GM12878 (cell line): ENCODE data around the gene HIVEP3. TPM values are rescaled to one million over a fixed set of nuclear protein-coding genes. Genes with fewer than 3 reads are reported as not detected.

Source experiments
- ATAC-seq: fragments of 200-7000 bp; cut with Tn5 transposase; 3 replicates; pipeline ENCODE4 v1.9.1; 2020; ENCODE audit warnings: mild to moderate bottlenecking, moderate library complexity
- BruUV-seq: library from RNA; stranded (reverse); fragments of 400-500 nt; replicated peaks from 2 replicates; lab custom pipeline; 2021; lab: Mats Ljungman, UMichigan
- CTCF ChIA-PET: fragments of 300-600 bp; sonication (Branson Sonifier 250); formaldehyde crosslinking; extraction: SDS; loops from one replicate; lab custom pipeline; 2021; ENCODE audit warnings: inconsistent platforms; lab: Yijun Ruan, JAX
- POLR2A ChIA-PET: fragments of 350-600 bp; formaldehyde crosslinking; extraction: SDS; loops from one replicate; lab custom pipeline; 2021; ENCODE audit warnings: inconsistent platforms; lab: Charles Lee
- RAD21 ChIA-PET: fragments of 300-600 bp; sonication (Branson Sonifier 250); formaldehyde crosslinking; loops from one replicate; lab custom pipeline; 2023; ENCODE audit warnings: antibody characterized with exemption; ENCODE audit not compliant: unreplicated experiment; lab: Charles Lee
- SMC1A ChIA-PET: fragments of 300-600 bp; sonication (Branson Sonifier 250); formaldehyde crosslinking; loops from one replicate; lab custom pipeline; 2023; ENCODE audit not compliant: unreplicated experiment, uncharacterized antibody; lab: Charles Lee
- DNase-seq: peaks from one replicate; pipeline ENCODE4 v3.0.0-alpha.2; 2011; ENCODE audit warnings: low read depth, low spot score
- FAIRE-seq: peaks from 3 replicates; lab custom pipeline; 2011; peaks lifted over from hg19 to GRCh38; lab: Jason Lieb, UNC
- H2AFZ ChIP-seq: 2 replicates; pipeline ENCODE4 v1.6.0; 2011; ENCODE audit warnings: low read depth, low read length, control low read depth; ENCODE audit not compliant: control insufficient read depth
- H3K27ac ChIP-seq: 2 replicates; pipeline ENCODE4 v1.5.1; 2011; ENCODE audit warnings: control low read depth; ENCODE audit not compliant: control insufficient read depth, insufficient read depth
- H3K27me3 ChIP-seq, 2 experiments: replicated peaks in 1 of 2; 2 replicates each; pipeline versions ENCODE4 v1.6.0 to v1.6.1; 2011; ENCODE audit warnings: low read length in 1 of 2; ENCODE audit not compliant: control insufficient read depth in 2 of 2, insufficient read depth in 2 of 2
- H3K36me3 ChIP-seq, 2 experiments: 2 replicates each; pipeline ENCODE4 v1.5.1; 2011; ENCODE audit warnings: low read length in 1 of 2; ENCODE audit not compliant: control insufficient read depth in 2 of 2, insufficient read depth in 2 of 2
- H3K4me1 ChIP-seq: 2 replicates; pipeline ENCODE4 v1.6.1; 2011; ENCODE audit warnings: mild to moderate bottlenecking, low read length, moderate library complexity, mixed read lengths; ENCODE audit not compliant: control insufficient read depth, insufficient read depth
- H3K4me2 ChIP-seq: 2 replicates; pipeline ENCODE4 v1.6.0; 2011; ENCODE audit warnings: control low read depth; ENCODE audit not compliant: control insufficient read depth, insufficient read depth
- H3K4me3 ChIP-seq: fragments of 200-600 bp; sonication (generic); 2 replicates; pipeline ENCODE4 v1.5.1; 2016
- H3K79me2 ChIP-seq: 2 replicates; pipeline ENCODE4 v1.6.0; 2011; ENCODE audit warnings: low read length; ENCODE audit not compliant: control insufficient read depth, insufficient read depth
- H3K9ac ChIP-seq: 2 replicates; pipeline ENCODE4 v1.8.0; 2011; ENCODE audit warnings: low read length, control low read depth, mixed read lengths; ENCODE audit not compliant: control insufficient read depth, insufficient read depth
- H3K9me3 ChIP-seq: replicated peaks from 3 replicates; pipeline ENCODE4 v1.5.1; 2011; ENCODE audit warnings: mild to moderate bottlenecking, low read length; ENCODE audit not compliant: control insufficient read depth, insufficient read depth
- H4K20me1 ChIP-seq: 2 replicates; pipeline ENCODE4 v1.6.0; 2011; ENCODE audit not compliant: control insufficient read depth, insufficient read depth
- GABPA ChIP-seq: IDR thresholded peaks from 2 replicates; pipeline ENCODE4 v1.6.1; 2014; ENCODE audit warnings: antibody characterized with exemption, low read depth, mild to moderate bottlenecking, inconsistent platforms
- HDGF ChIP-seq: fragments of 450-650 bp; IDR thresholded peaks from 2 replicates; pipeline ENCODE4 v1.6.1; 2016; ENCODE audit warnings: antibody characterized with exemption
- KLF5 ChIP-seq: fragments of 450-650 bp; IDR thresholded peaks from 2 replicates; pipeline ENCODE4 v1.6.1; 2014; ENCODE audit warnings: mild to moderate bottlenecking; ENCODE audit not compliant: partially characterized antibody
- NFXL1 ChIP-seq: fragments of 450-650 bp; IDR thresholded peaks from 2 replicates; pipeline ENCODE4 v1.6.1; 2017; ENCODE audit warnings: antibody characterized with exemption, mild to moderate bottlenecking, borderline replicate concordance
- NFYB ChIP-seq: IDR thresholded peaks from 2 replicates; pipeline ENCODE4 v1.6.1; 2011; ENCODE audit warnings: low read depth, mild to moderate bottlenecking, low read length, improper control_type of control experiment, moderate library complexity; ENCODE audit not compliant: insufficient read depth
- NR2C2 ChIP-seq: IDR thresholded peaks from 2 replicates; pipeline ENCODE4 v1.6.1; 2011; ENCODE audit warnings: borderline replicate concordance, low read depth; ENCODE audit not compliant: control insufficient read depth, insufficient read length
- NRF1 ChIP-seq: conservative IDR thresholded peaks from 2 replicates; pipeline ENCODE4 v1.6.1; 2011; ENCODE audit warnings: mild to moderate bottlenecking, low read depth, low read length, improper control_type of control experiment
- PAX8 ChIP-seq: fragments of 450-650 bp; IDR thresholded peaks from 2 replicates; pipeline ENCODE4 v1.6.1; 2017; ENCODE audit warnings: mild to moderate bottlenecking, moderate library complexity
- WGBS: methylation state at CpG from one replicate; pipeline ENCODE4 v1.1.6; 2016; ENCODE audit warnings: low lambda C conversion rate; ENCODE audit not compliant: insufficient replicate concordance, insufficient coverage; ENCODE audit errors: missing lambda C conversion rate; 5-methylcytosine and 5-hydroxymethylcytosine counted together
- in situ Hi-C: fragments of 300-500 bp; cut with MboI; formaldehyde crosslinking; loops from 9 replicates; pipeline ENCODE4 v1.14.3; 2018; ENCODE audit warnings: mixed read lengths
- intact Hi-C: fragments of 100-400 bp; cut with micrococcal nuclease; formaldehyde crosslinking; loops from one replicate; pipeline ENCODE4 v1.14.2; 2022; ENCODE audit not compliant: unreplicated experiment
- polyA plus RNA-seq, 11 experiments: library from polyadenylated mRNA; depleted of rRNA in 4 of 11; unstranded in 6 of 11; stranded (reverse) in 5 of 11; fragments of >200 nt; fragmentation: Nextera tagmentation in 4 of 11; fragmentation: Illumina TruSeq in 1 of 11; extraction: Ambion mirVana in 4 of 11; extraction: Trizol in 1 of 11; gene quantifications; 1 replicate in 1 of 11; 2 replicates in 10 of 11; pipeline versions ENCODE4 v1.2.1 to v1.2.3, GENCODE V29; 2011 to 2016; ENCODE audit warnings: inconsistent platforms in 2 of 11, missing spikeins in 2 of 11, low read depth in 1 of 11
- total RNA-seq, 4 experiments: library from RNA; depleted of rRNA in 3 of 4; stranded (reverse); fragments of >200 nt in 3 of 4; fragmentation: Illumina TruSeq in 1 of 4; extraction: Trizol in 1 of 4; gene quantifications; 2 replicates each; pipeline versions ENCODE4 v1.2.1 to v1.2.3, GENCODE V29; 2013 to 2021
- TF ChIP-seq, protein P1 (sequence below): IDR thresholded peaks from 2 replicates; pipeline ENCODE4 v1.6.1; 2012; ENCODE audit warnings: low read length, inconsistent platforms
- TF ChIP-seq, protein P2 (sequence below): fragments of 450-650 bp; IDR thresholded peaks from 2 replicates; pipeline ENCODE4 v1.6.1; 2017; ENCODE audit warnings: borderline replicate concordance
- TF ChIP-seq, protein P3 (sequence below): fragments of 450-650 bp; formaldehyde crosslinking; IDR thresholded peaks from 2 replicates; pipeline ENCODE4 v1.4.0; 2020; ENCODE audit warnings: mild to moderate bottlenecking, moderate library complexity
- TF ChIP-seq, protein P4 (sequence below): IDR thresholded peaks from 2 replicates; pipeline ENCODE4 v1.6.1; 2012; ENCODE audit warnings: low read depth, low read length, improper control_type of control experiment

The HIVEP3 gene
- total and polyA plus RNA-seq, 10 of the 15 experiments (the other 5 are each of a cell fraction or from before 2014, with no cell fraction given): 1.8 to 13.6 (median 3.8) TPM

DNA sequence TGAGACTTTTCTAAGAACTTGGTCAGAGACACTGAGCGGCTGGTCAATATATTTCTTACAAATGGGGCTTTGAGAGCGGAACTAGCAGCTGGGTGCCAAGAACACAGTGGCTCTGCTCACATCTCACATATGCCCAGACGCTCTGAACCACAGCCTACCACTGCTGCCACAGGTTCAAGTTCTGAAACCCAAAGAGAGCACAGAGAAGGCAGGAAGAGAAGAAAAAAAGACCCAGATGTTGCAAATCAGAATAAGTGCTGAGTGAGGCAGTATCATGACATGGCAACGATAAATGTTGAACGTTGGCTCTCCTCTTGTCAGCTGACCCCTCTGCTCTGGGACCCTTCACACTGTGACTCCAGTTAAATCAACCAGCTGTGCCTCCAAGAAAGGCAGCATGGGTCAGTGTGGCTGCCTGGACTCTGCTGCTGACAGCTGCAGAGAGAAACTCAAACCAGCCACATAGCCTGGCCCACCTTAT is 26.4 kb downstream of the HIVEP3 start:
- SMC1A ChIA-PET: interaction anchor here (0.6 to 3.2 kb wide), 31 partner anchors 10 to 318 kb away, joined by 3 to 16 read pairs (median 4); no protein-coding TSS in a partner anchor
- RAD21 ChIA-PET: interaction anchor here (0.7 to 3.3 kb wide), 19 partner anchors 10 to 376 kb away, joined by 3 to 22 read pairs (median 4); no protein-coding TSS in a partner anchor
- no peak for DNase-seq
- no peak for FAIRE-seq
- peaks cover 15% of the 10 kb centered on the region for H3K4me1 ChIP-seq
- 63% methylated on average over 5 of the region's 5 CpGs for WGBS
- TF ChIP-seq, protein P1, sequence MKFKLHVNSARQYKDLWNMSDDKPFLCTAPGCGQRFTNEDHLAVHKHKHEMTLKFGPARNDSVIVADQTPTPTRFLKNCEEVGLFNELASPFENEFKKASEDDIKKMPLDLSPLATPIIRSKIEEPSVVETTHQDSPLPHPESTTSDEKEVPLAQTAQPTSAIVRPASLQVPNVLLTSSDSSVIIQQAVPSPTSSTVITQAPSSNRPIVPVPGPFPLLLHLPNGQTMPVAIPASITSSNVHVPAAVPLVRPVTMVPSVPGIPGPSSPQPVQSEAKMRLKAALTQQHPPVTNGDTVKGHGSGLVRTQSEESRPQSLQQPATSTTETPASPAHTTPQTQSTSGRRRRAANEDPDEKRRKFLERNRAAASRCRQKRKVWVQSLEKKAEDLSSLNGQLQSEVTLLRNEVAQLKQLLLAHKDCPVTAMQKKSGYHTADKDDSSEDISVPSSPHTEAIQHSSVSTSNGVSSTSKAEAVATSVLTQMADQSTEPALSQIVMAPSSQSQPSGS: no peak
- TF ChIP-seq KLF5: no peak
- TF ChIP-seq NFXL1: no peak
- TF ChIP-seq, protein P2, sequence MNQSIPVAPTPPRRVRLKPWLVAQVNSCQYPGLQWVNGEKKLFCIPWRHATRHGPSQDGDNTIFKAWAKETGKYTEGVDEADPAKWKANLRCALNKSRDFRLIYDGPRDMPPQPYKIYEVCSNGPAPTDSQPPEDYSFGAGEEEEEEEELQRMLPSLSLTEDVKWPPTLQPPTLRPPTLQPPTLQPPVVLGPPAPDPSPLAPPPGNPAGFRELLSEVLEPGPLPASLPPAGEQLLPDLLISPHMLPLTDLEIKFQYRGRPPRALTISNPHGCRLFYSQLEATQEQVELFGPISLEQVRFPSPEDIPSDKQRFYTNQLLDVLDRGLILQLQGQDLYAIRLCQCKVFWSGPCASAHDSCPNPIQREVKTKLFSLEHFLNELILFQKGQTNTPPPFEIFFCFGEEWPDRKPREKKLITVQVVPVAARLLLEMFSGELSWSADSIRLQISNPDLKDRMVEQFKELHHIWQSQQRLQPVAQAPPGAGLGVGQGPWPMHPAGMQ: no peak
- TF ChIP-seq, protein P3, sequence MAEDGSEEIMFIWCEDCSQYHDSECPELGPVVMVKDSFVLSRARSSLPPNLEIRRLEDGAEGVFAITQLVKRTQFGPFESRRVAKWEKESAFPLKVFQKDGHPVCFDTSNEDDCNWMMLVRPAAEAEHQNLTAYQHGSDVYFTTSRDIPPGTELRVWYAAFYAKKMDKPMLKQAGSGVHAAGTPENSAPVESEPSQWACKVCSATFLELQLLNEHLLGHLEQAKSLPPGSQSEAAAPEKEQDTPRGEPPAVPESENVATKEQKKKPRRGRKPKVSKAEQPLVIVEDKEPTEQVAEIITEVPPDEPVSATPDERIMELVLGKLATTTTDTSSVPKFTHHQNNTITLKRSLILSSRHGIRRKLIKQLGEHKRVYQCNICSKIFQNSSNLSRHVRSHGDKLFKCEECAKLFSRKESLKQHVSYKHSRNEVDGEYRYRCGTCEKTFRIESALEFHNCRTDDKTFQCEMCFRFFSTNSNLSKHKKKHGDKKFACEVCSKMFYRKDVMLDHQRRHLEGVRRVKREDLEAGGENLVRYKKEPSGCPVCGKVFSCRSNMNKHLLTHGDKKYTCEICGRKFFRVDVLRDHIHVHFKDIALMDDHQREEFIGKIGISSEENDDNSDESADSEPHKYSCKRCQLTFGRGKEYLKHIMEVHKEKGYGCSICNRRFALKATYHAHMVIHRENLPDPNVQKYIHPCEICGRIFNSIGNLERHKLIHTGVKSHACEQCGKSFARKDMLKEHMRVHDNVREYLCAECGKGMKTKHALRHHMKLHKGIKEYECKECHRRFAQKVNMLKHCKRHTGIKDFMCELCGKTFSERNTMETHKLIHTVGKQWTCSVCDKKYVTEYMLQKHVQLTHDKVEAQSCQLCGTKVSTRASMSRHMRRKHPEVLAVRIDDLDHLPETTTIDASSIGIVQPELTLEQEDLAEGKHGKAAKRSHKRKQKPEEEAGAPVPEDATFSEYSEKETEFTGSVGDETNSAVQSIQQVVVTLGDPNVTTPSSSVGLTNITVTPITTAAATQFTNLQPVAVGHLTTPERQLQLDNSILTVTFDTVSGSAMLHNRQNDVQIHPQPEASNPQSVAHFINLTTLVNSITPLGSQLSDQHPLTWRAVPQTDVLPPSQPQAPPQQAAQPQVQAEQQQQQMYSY (CRISPR knock-in tag): no peak
- no peak for TF ChIP-seq NFYB
- TF ChIP-seq HDGF: no peak
- TF ChIP-seq PAX8: no peak
- no peak for TF ChIP-seq NR2C2
- TF ChIP-seq, protein P4, sequence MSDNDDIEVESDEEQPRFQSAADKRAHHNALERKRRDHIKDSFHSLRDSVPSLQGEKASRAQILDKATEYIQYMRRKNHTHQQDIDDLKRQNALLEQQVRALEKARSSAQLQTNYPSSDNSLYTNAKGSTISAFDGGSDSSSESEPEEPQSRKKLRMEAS: no peak
- TF ChIP-seq GABPA: no peak
- no peak for TF ChIP-seq NRF1
- no peaks in the 10 kb centered on the region for H3K27me3 ChIP-seq
- in situ Hi-C loops (no loop called here), intact Hi-C loops (loop anchor here (5.0 kb wide), 1 partner anchor 140 kb away; no protein-coding TSS in a partner anchor)
- no peaks in the 10 kb centered on the region for H3K9me3 ChIP-seq
- no peak overlapping the region for H3K4me3 ChIP-seq
- H4K20me1 ChIP-seq: no peaks in the 10 kb centered on the region
- H3K36me3 ChIP-seq: no peaks in the 10 kb centered on the region
- peak overlapping the region; percentile 12 for H2AFZ ChIP-seq
- POLR2A ChIA-PET: interaction anchor here (0.6 to 2.4 kb wide), 7 partner anchors 13 to 776 kb away, joined by 3 to 5 read pairs (median 3); no protein-coding TSS in a partner anchor
- no TSS peak for BruUV-seq
- CTCF ChIA-PET: interaction anchor here (0.8 to 3.3 kb wide), 20 partner anchors 10 to 400 kb away, joined by 3 to 17 read pairs (median 4); partner anchors contain the start of gene HIVEP3
- no peak for ATAC-seq
- H3K4me2 ChIP-seq: no peak overlapping the region
- no peak overlapping the region for H3K27ac ChIP-seq
- no peak overlapping the region for H3K9ac ChIP-seq
- H3K79me2 ChIP-seq: peaks cover 1% of the 10 kb centered on the region
